Endothelial cell of umbilical vein (primary cell): ENCODE data around the gene KHDC1. TPM values are rescaled to one million over a fixed set of nuclear protein-coding genes. Genes with fewer than 3 reads are reported as not detected.

Experiments
- BruUV-seq: library from RNA; stranded (reverse); fragments of 400-500 nt; replicated peaks from 2 replicates; lab custom pipeline; 2021; lab: Mats Ljungman, UMichigan
- CTCF ChIA-PET: fragments of 300-600, 350-600 bp; sonication (Branson Sonifier 250); formaldehyde crosslinking; loops from one replicate; lab custom pipeline; 2021; ENCODE audit warnings: antibody characterized with exemption, inconsistent platforms; lab: Charles Lee
- POLR2A ChIA-PET: fragments of 300-600, 350-600 bp; sonication (Branson Sonifier 250); formaldehyde crosslinking; loops from one replicate; lab custom pipeline; 2021; ENCODE audit warnings: antibody characterized with exemption, inconsistent platforms; lab: Charles Lee
- DNase-seq: peaks from one replicate; pipeline ENCODE4 v3.0.0-alpha.2; 2011; ENCODE audit warnings: low read depth, low spot score
- FAIRE-seq: peaks from 2 replicates; lab custom pipeline; 2011; peaks lifted over from hg19 to GRCh38; lab: Jason Lieb, UNC
- H2AFZ ChIP-seq: 2 replicates; pipeline ENCODE4 v1.6.0; 2012; ENCODE audit warnings: low read depth, low read length, control low read depth, inconsistent platforms
- H3K27ac ChIP-seq: 2 replicates; pipeline ENCODE4 v1.5.1; 2011; ENCODE audit warnings: low read depth, mild to moderate bottlenecking, control low read depth, low read length, moderate library complexity; ENCODE audit not compliant: insufficient read depth
- H3K27me3 ChIP-seq, 2 experiments: 2 replicates each; pipeline versions ENCODE4 v1.6.0 to v1.6.1; 2011; ENCODE audit warnings: low read length in 2 of 2, mixed read lengths in 1 of 2; ENCODE audit not compliant: control insufficient read depth in 2 of 2, insufficient read depth in 2 of 2
- H3K36me3 ChIP-seq, 2 experiments: 2 replicates in 1 of 2; 3 replicates in 1 of 2; pipeline ENCODE4 v1.5.1; 2011; ENCODE audit warnings: low read length in 2 of 2, mild to moderate bottlenecking in 1 of 2, moderate library complexity in 1 of 2; ENCODE audit not compliant: control insufficient read depth in 2 of 2, insufficient read depth in 2 of 2; ENCODE audit errors: extremely low read depth in 1 of 2
- H3K4me1 ChIP-seq: 3 replicates; pipeline ENCODE4 v1.5.1; 2011; ENCODE audit warnings: mild to moderate bottlenecking, low read length; ENCODE audit not compliant: control insufficient read depth, insufficient read depth; ENCODE audit errors: extremely low read depth
- H3K4me2 ChIP-seq: 2 replicates; pipeline ENCODE4 v1.6.1; 2011; ENCODE audit warnings: low read length, control low read depth, mixed read lengths; ENCODE audit not compliant: insufficient read depth
- H3K4me3 ChIP-seq, 3 experiments: fragments of 200-600 bp in 1 of 3; sonication (generic), shearing (Covaris generic) in 1 of 3; replicated peaks in 1 of 3; 2 replicates each; pipeline ENCODE4 v1.5.1; 2011 to 2016; ENCODE audit warnings: control low read depth in 3 of 3, low read length in 3 of 3, mild to moderate bottlenecking in 2 of 3, inconsistent platforms in 1 of 3, low read depth in 1 of 3, moderate library complexity in 1 of 3; ENCODE audit not compliant: insufficient read depth in 1 of 3
- H3K79me2 ChIP-seq: 2 replicates; pipeline ENCODE4 v1.6.0; 2012; ENCODE audit warnings: low read length, inconsistent platforms; ENCODE audit not compliant: control insufficient read depth, insufficient read depth
- H3K9ac ChIP-seq: replicated peaks from 2 replicates; pipeline ENCODE3; 2011; ENCODE audit warnings: low read length, control low read depth; ENCODE audit not compliant: insufficient read depth; ENCODE audit errors: extremely low read depth
- H3K9me1 ChIP-seq: replicated peaks from 3 replicates; pipeline ENCODE4 v1.6.0; 2011; ENCODE audit warnings: mild to moderate bottlenecking, low read length; ENCODE audit not compliant: control insufficient read depth, insufficient read depth; ENCODE audit errors: extremely low read depth
- H3K9me3 ChIP-seq: replicated peaks from 2 replicates; pipeline ENCODE4 v1.5.1; 2012; ENCODE audit warnings: low read length, inconsistent platforms; ENCODE audit not compliant: control insufficient read depth, insufficient read depth
- H4K20me1 ChIP-seq: replicated peaks from 2 replicates; pipeline ENCODE3; 2011; ENCODE audit warnings: mild to moderate bottlenecking, low read length; ENCODE audit not compliant: control insufficient read depth, insufficient read depth; ENCODE audit errors: extremely low read depth
- CTCF ChIP-seq, 2 donors: IDR thresholded peaks; 1 replicate in 1 of 2; 2 replicates in 1 of 2; pipeline ENCODE4 v1.5.1; 2011; ENCODE audit warnings: low read length in 2 of 2, mild to moderate bottlenecking in 2 of 2, moderate library complexity in 2 of 2, control low read depth in 1 of 2, inconsistent platforms in 1 of 2, low read depth in 1 of 2; ENCODE audit not compliant: insufficient read depth in 1 of 2; ENCODE audit errors: extremely low read depth in 1 of 2
- EZH2 ChIP-seq: IDR thresholded peaks from 2 replicates; pipeline ENCODE4 v1.6.1; 2012; ENCODE audit warnings: borderline replicate concordance, low read depth, mild to moderate bottlenecking, moderate library complexity, low read length, inconsistent platforms; ENCODE audit not compliant: severe bottlenecking
- FOS ChIP-seq: IDR thresholded peaks from 2 replicates; pipeline ENCODE4 v1.6.1; 2011; ENCODE audit warnings: mild to moderate bottlenecking, low read length, moderate library complexity, borderline replicate concordance; ENCODE audit not compliant: insufficient read depth
- MAX ChIP-seq: IDR thresholded peaks from 2 replicates; pipeline ENCODE4 v1.6.1; 2011; ENCODE audit not compliant: insufficient read depth, insufficient read length
- POLR2A ChIP-seq: IDR thresholded peaks from 2 replicates; pipeline ENCODE4 v1.6.1; 2012; ENCODE audit warnings: low read depth, mild to moderate bottlenecking, control low read depth, low read length
- POLR2AphosphoS5 ChIP-seq: IDR thresholded peaks from 2 replicates; pipeline ENCODE4 v1.6.1; 2012; ENCODE audit warnings: low read depth, mild to moderate bottlenecking, control low read depth, low read length, moderate library complexity; ENCODE audit not compliant: insufficient read depth
- dilution Hi-C: fragments of 300-500 bp; cut with MboI; formaldehyde crosslinking; loops from one replicate; pipeline ENCODE4 v1.15.0; 2019; ENCODE audit warnings: low sequenced_read_pairs; ENCODE audit not compliant: extremely low pct_ligation_motif_present
- intact Hi-C: fragments of 100-400 bp; cut with micrococcal nuclease; formaldehyde crosslinking; loops from one replicate; pipeline ENCODE4 v1.10.0; 2022
- polyA plus RNA-seq, 4 experiments: library from polyadenylated mRNA; depleted of rRNA in 3 of 4; stranded (reverse) in 3 of 4; unstranded in 1 of 4; fragments of >200 nt; gene quantifications; 2 replicates each; pipeline versions ENCODE4 v1.2.1 to v1.2.3, GENCODE V29; 2011 to 2012; ENCODE audit warnings: missing spikeins in 1 of 4
- total RNA-seq: library from RNA; stranded (reverse); gene quantifications from 2 replicates; pipeline ENCODE4 v1.2.3, GENCODE V29; 2021

Gene KHDC1
- total and polyA plus RNA-seq, 2 donors (not counting 3 experiments of a cell fraction or from before 2014, with no cell fraction given): 3.3 to 4.4 TPM

GRCh38 chr6:73299151-73299971 is 36.4 kb upstream of the KHDC1 start:
- no peak for DNase-seq
- no peaks in the 10 kb centered on the region for H3K9me3 ChIP-seq
- H3K79me2 ChIP-seq: no peaks in the 10 kb centered on the region
- TF ChIP-seq FOS (no peak), POLR2AphosphoS5 (no peak), CTCF (IDR thresholded peaks at IDR 0.05; ENCODE audit: extremely low read depth in 1 of 2, insufficient read depth in 1 of 2, low read depth in 1 of 2, low read length in 2 of 2) (no peak), EZH2 (no peak), POLR2A (no peak), MAX (no peak)
- H3K36me3 ChIP-seq: no peaks in the 10 kb centered on the region
- no peaks in the 10 kb centered on the region for H3K4me1 ChIP-seq
- dilution Hi-C loops (no loop called here), intact Hi-C loops (no loop called here)
- ChIA-PET CTCF (interaction anchor here (1.0 to 2.9 kb wide), 3 partner anchors 9 to 14 kb away, joined by 3 to 11 read pairs (median 3); no protein-coding TSS in a partner anchor), POLR2A (no interaction called here)
- no peaks in the 10 kb centered on the region for H4K20me1 ChIP-seq
- no peaks in the 10 kb centered on the region for H3K27me3 ChIP-seq
- H3K4me2 ChIP-seq: peak overlapping the region; percentile 10
- H2AFZ ChIP-seq: peak overlapping the region; percentile 55
- peak overlapping the region in 1 of 3 experiments; percentile 25 for H3K4me3 ChIP-seq
- H3K27ac ChIP-seq: no peak overlapping the region
- no TSS peak for BruUV-seq
- FAIRE-seq: no peak
- H3K9me1 ChIP-seq: no peaks in the 10 kb centered on the region
- H3K9ac ChIP-seq: no peak overlapping the region
